ENCODE data around the gene HABP4. TPM values are rescaled to one million over a fixed set of nuclear protein-coding genes. Genes with fewer than 3 reads are reported as not detected.

The HABP4 gene
- total RNA-seq, 1 experiment from 2014 or later: 1.8 TPM

DNA sequence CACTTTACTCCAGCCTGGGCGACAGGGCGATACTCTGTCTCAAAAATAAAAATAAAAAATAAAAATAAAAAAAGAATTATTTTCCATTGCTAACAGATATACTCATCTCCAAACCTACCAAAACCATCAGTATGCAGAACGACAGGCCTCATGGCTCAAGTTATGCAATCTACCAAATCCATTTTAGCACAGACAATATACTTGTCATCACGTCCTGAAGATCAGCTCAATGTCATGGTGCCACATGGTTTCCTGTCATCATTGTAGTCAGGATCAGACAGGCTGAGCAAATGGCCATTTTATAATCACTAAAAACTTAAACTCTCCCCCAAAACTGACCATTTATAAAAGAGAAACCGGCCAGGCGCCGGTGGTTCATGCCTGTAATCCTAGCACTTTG lies 69.1 kb downstream of the HABP4 start:
- H3K27ac ChIP-seq (ENCODE audit: low read length): no peak overlapping the region
- no peaks in the 10 kb centered on the region for H3K9me3 ChIP-seq (ENCODE audit: low read length)
- no peak overlapping the region for H2AFZ ChIP-seq (ENCODE audit: low read length)
- no peaks in the 10 kb centered on the region for H3K79me2 ChIP-seq (ENCODE audit: low read length)
- no peak for DNase-seq
- H3K36me3 ChIP-seq (ENCODE audit: insufficient read depth, low read length): no peaks in the 10 kb centered on the region
- H4K20me1 ChIP-seq (ENCODE audit: insufficient read depth, low read depth, low read length): no peaks in the 10 kb centered on the region
- H3K4me3 ChIP-seq (ENCODE audit: low read length): no peak overlapping the region
- H3K9ac ChIP-seq (ENCODE audit: low read length): no peak overlapping the region
- H3K4me2 ChIP-seq (ENCODE audit: low read depth, low read length, poor library complexity, severe bottlenecking): no peak overlapping the region
- H3K4me1 ChIP-seq (ENCODE audit: low read length): no peaks in the 10 kb centered on the region
- no peaks in the 10 kb centered on the region for H3K9me2 ChIP-seq (replicated peaks; ENCODE audit: insufficient read depth, low read length)
- no peaks in the 10 kb centered on the region for H3K27me3 ChIP-seq (ENCODE audit: low read length)

GRCh38 chr9:96519787-96520186 lies 69.8 kb downstream of the HABP4 start:
- no peaks in the 10 kb centered on the region for H3K36me3 ChIP-seq (ENCODE audit: insufficient read depth, low read length)
- no peak overlapping the region for H3K4me3 ChIP-seq (ENCODE audit: low read length)
- H3K4me2 ChIP-seq (ENCODE audit: low read depth, low read length, poor library complexity, severe bottlenecking): no peak overlapping the region
- no peak for DNase-seq
- H3K79me2 ChIP-seq (ENCODE audit: low read length): no peaks in the 10 kb centered on the region
- no peaks in the 10 kb centered on the region for H3K9me2 ChIP-seq (replicated peaks; ENCODE audit: insufficient read depth, low read length)
- H2AFZ ChIP-seq (ENCODE audit: low read length): no peak overlapping the region
- no peaks in the 10 kb centered on the region for H4K20me1 ChIP-seq (ENCODE audit: insufficient read depth, low read depth, low read length)
- H3K9me3 ChIP-seq (ENCODE audit: low read length): no peaks in the 10 kb centered on the region
- no peak overlapping the region for H3K27ac ChIP-seq (ENCODE audit: low read length)
- H3K27me3 ChIP-seq (ENCODE audit: low read length): no peaks in the 10 kb centered on the region
- no peak overlapping the region for H3K9ac ChIP-seq (ENCODE audit: low read length)
- H3K4me1 ChIP-seq (ENCODE audit: low read length): no peaks in the 10 kb centered on the region

- Histone ChIP-seq H3K4me1 (ENCODE audit: low read length) (peaks cover 2% of the 10 kb centered on the region; the same call in 1 of the 2 replicates), H3K27me3 (ENCODE audit: low read length) (no peaks in the 10 kb centered on the region), H3K9me3 (ENCODE audit: low read length) (no peaks in the 10 kb centered on the region), H3K4me3 (ENCODE audit: low read length) (no peak overlapping the region), H3K4me2 (ENCODE audit: low read depth, low read length, poor library complexity, severe bottlenecking) (no peak overlapping the region), H3K79me2 (ENCODE audit: low read length) (no peaks in the 10 kb centered on the region), H3K9me2 (replicated peaks; ENCODE audit: insufficient read depth, low read length) (no peaks in the 10 kb centered on the region), H3K36me3 (ENCODE audit: insufficient read depth, low read length) (no peaks in the 10 kb centered on the region), H3K27ac (ENCODE audit: low read length) (no peak overlapping the region), H3K9ac (ENCODE audit: low read length) (no peak overlapping the region), H2AFZ (ENCODE audit: low read length) (no peak overlapping the region), H4K20me1 (ENCODE audit: insufficient read depth, low read depth, low read length) (no peaks in the 10 kb centered on the region)
- DNase-seq: no peak
Measured at GRCh38 chr9:96522366-96522765, 72.4 kb downstream of the HABP4 start.

- H3K9me3 ChIP-seq (ENCODE audit: low read length): no peaks in the 10 kb centered on the region
- H3K27ac ChIP-seq (ENCODE audit: low read length): no peak overlapping the region
- no peak overlapping the region for H3K4me3 ChIP-seq (ENCODE audit: low read length)
- H2AFZ ChIP-seq (ENCODE audit: low read length): no peak overlapping the region
- H4K20me1 ChIP-seq (ENCODE audit: insufficient read depth, low read depth, low read length): no peaks in the 10 kb centered on the region
- H3K4me1 ChIP-seq (ENCODE audit: low read length): peaks cover 2% of the 10 kb centered on the region; the same call in 1 of the 2 replicates
- H3K4me2 ChIP-seq (ENCODE audit: low read depth, low read length, poor library complexity, severe bottlenecking): no peak overlapping the region
- no peak for DNase-seq
- no peaks in the 10 kb centered on the region for H3K27me3 ChIP-seq (ENCODE audit: low read length)
- H3K36me3 ChIP-seq (ENCODE audit: insufficient read depth, low read length): no peaks in the 10 kb centered on the region
- no peaks in the 10 kb centered on the region for H3K79me2 ChIP-seq (ENCODE audit: low read length)
- H3K9me2 ChIP-seq (replicated peaks; ENCODE audit: insufficient read depth, low read length): no peaks in the 10 kb centered on the region
- H3K9ac ChIP-seq (ENCODE audit: low read length): no peak overlapping the region
Measured at GRCh38 chr9:96523374-96523773, 73.4 kb downstream of the HABP4 start.

DNA sequence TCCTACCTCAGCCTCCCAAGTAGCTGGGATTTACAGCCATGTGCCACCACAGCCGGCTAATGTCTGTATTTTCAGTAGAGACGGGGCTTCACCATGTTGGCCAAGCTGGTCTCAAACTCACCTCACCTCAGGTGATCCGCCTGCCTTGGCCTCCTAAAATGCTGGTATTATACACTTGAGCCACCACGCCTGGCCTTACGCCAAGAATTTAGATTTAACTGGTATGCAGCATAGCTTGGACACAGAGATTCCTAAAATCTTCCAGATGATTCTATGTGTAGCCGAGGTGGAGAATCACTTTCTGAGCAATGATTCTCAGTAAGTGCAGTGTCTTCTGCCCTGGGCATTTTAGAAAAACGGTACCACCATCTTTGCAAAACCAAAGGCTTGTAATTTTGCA lies 74.1 kb downstream of the HABP4 start:
- Histone ChIP-seq H4K20me1 (ENCODE audit: insufficient read depth, low read depth, low read length) (no peaks in the 10 kb centered on the region), H3K9ac (ENCODE audit: low read length) (no peak overlapping the region), H3K9me2 (replicated peaks; ENCODE audit: insufficient read depth, low read length) (no peaks in the 10 kb centered on the region), H3K9me3 (ENCODE audit: low read length) (no peaks in the 10 kb centered on the region), H3K4me1 (ENCODE audit: low read length) (peaks cover 2% of the 10 kb centered on the region; the same call in 1 of the 2 replicates), H3K27me3 (ENCODE audit: low read length) (no peaks in the 10 kb centered on the region), H3K79me2 (ENCODE audit: low read length) (no peaks in the 10 kb centered on the region), H3K4me3 (ENCODE audit: low read length) (no peak overlapping the region), H3K36me3 (ENCODE audit: insufficient read depth, low read length) (no peaks in the 10 kb centered on the region), H3K27ac (ENCODE audit: low read length) (no peak overlapping the region), H2AFZ (ENCODE audit: low read length) (no peak overlapping the region), H3K4me2 (ENCODE audit: low read depth, low read length, poor library complexity, severe bottlenecking) (no peak overlapping the region)
- no peak for DNase-seq

DNA sequence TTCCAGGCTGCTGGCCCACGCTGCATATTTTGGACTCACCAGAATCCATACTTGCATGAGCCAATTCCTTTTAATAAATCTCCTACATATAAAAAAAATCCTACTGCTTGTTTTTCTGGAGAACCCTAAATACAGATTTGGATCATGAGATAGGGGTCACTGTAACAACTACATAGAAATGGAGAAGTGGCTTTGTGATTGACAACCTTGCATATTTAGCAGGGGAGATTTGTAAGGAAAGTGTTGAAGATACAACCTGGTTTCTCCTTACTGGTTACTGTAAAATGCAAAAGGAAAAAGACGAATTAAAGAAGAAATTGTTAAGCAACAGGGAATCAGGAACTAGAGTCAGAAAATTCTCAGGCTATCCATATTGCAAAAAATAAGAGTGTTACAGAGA lies 74.8 kb downstream of the HABP4 start:
- no peaks in the 10 kb centered on the region for H3K9me3 ChIP-seq (ENCODE audit: low read length)
- H3K4me3 ChIP-seq (ENCODE audit: low read length): no peak overlapping the region
- no peaks in the 10 kb centered on the region for H3K79me2 ChIP-seq (ENCODE audit: low read length)
- no peak overlapping the region for H3K4me2 ChIP-seq (ENCODE audit: low read depth, low read length, poor library complexity, severe bottlenecking)
- H3K36me3 ChIP-seq (ENCODE audit: insufficient read depth, low read length): no peaks in the 10 kb centered on the region
- no peak overlapping the region for H2AFZ ChIP-seq (ENCODE audit: low read length)
- H3K27ac ChIP-seq (ENCODE audit: low read length): no peak overlapping the region
- peaks cover 2% of the 10 kb centered on the region; the same call in 1 of the 2 replicates for H3K4me1 ChIP-seq (ENCODE audit: low read length)
- H3K9ac ChIP-seq (ENCODE audit: low read length): no peak overlapping the region
- DNase-seq: no peak
- no peaks in the 10 kb centered on the region for H3K27me3 ChIP-seq (ENCODE audit: low read length)
- H3K9me2 ChIP-seq (replicated peaks; ENCODE audit: insufficient read depth, low read length): no peaks in the 10 kb centered on the region
- H4K20me1 ChIP-seq (ENCODE audit: insufficient read depth, low read depth, low read length): no peaks in the 10 kb centered on the region

GRCh38 chr9:96532173-96532572 lies 82.2 kb downstream of the HABP4 start:
- Histone ChIP-seq H3K27ac (ENCODE audit: low read length) (no peak overlapping the region), H4K20me1 (ENCODE audit: insufficient read depth, low read depth, low read length) (no peaks in the 10 kb centered on the region), H3K36me3 (ENCODE audit: insufficient read depth, low read length) (no peaks in the 10 kb centered on the region), H3K27me3 (ENCODE audit: low read length) (no peaks in the 10 kb centered on the region), H2AFZ (ENCODE audit: low read length) (no peak overlapping the region), H3K4me3 (ENCODE audit: low read length) (no peak overlapping the region), H3K4me1 (ENCODE audit: low read length) (no peaks in the 10 kb centered on the region), H3K79me2 (ENCODE audit: low read length) (no peaks in the 10 kb centered on the region), H3K9me3 (ENCODE audit: low read length) (no peaks in the 10 kb centered on the region), H3K9me2 (replicated peaks; ENCODE audit: insufficient read depth, low read length) (no peaks in the 10 kb centered on the region), H3K9ac (ENCODE audit: low read length) (no peak overlapping the region), H3K4me2 (ENCODE audit: low read depth, low read length, poor library complexity, severe bottlenecking) (no peak overlapping the region)
- no peak for DNase-seq

DNA sequence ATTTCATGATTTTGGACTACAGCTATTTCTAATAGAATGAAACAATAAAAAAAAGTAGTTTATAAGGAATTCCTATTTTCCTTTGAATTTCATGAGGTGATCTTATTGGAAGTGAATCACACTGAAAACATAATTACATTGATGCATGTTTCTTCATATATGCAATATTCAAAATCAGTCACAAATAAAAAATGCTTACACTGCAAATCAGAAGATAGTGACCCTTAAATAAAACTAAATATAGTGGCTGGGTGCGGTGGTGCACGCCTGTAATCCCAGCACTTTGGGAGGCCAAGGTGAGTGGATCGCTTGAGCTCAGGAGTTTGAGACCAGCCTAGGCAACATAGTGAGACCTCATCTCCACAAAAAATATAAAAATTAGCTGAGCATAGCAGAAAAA lies 90.1 kb downstream of the HABP4 start:
- no peaks in the 10 kb centered on the region for H3K27me3 ChIP-seq (ENCODE audit: low read length)
- no peaks in the 10 kb centered on the region for H3K9me3 ChIP-seq (ENCODE audit: low read length)
- no peaks in the 10 kb centered on the region for H4K20me1 ChIP-seq (ENCODE audit: insufficient read depth, low read depth, low read length)
- H3K4me2 ChIP-seq (ENCODE audit: low read depth, low read length, poor library complexity, severe bottlenecking): no peak overlapping the region
- no peaks in the 10 kb centered on the region for H3K9me2 ChIP-seq (replicated peaks; ENCODE audit: insufficient read depth, low read length)
- no peaks in the 10 kb centered on the region for H3K79me2 ChIP-seq (ENCODE audit: low read length)
- H3K27ac ChIP-seq (ENCODE audit: low read length): no peak overlapping the region
- no peaks in the 10 kb centered on the region for H3K36me3 ChIP-seq (ENCODE audit: insufficient read depth, low read length)
- H3K4me1 ChIP-seq (ENCODE audit: low read length): no peaks in the 10 kb centered on the region
- no peak for DNase-seq
- H3K4me3 ChIP-seq (ENCODE audit: low read length): no peak overlapping the region
- H2AFZ ChIP-seq (ENCODE audit: low read length): no peak overlapping the region
- no peak overlapping the region for H3K9ac ChIP-seq (ENCODE audit: low read length)

All from Karpas-422 (cell line).